Measurements from ENCODE around the gene MALT1. TPM values are rescaled to one million over a fixed set of nuclear protein-coding genes. Genes with fewer than 3 reads are reported as not detected.

Gene MALT1
- polyA plus RNA-seq, 3 donors: 18.3 to 24.9 (median 23.8) TPM

GRCh38 chr18:58803978-58804377, 132.7 kb downstream of the MALT1 start:
- H3K9ac ChIP-seq (ENCODE audit: insufficient read depth, low read length, poor library complexity, severe bottlenecking): no peak overlapping the region
- no peak overlapping the region for H3K4me2 ChIP-seq (replicated peaks; ENCODE audit: extremely low read depth, low read length, poor library complexity, severe bottlenecking)
- Mint-ChIP-seq H3K4me1 (peaks cover 5% of the 10 kb centered on the region), H3K36me3 (no peaks in the 10 kb centered on the region), H3K27me3 (ENCODE audit: low read depth in 3 of 3) (peaks cover 3 to 5% (median 4%) of the 10 kb centered on the region in 3 donors), H3K9me3 (peaks cover 0 to 4% (median 2%) of the 10 kb centered on the region in 7 donors), H3K27ac (no peak overlapping the region), H3K4me3 (no peak overlapping the region)
- no peak for TF ChIP-seq CTCF (IDR thresholded peaks at IDR 0.05)
- H4K20me1 ChIP-seq (ENCODE audit: insufficient read depth, low read length): no peaks in the 10 kb centered on the region
- no peak overlapping the region for H2AFZ ChIP-seq (ENCODE audit: insufficient read depth, low read depth, low read length, poor library complexity, severe bottlenecking)
- DNase-seq: no peak
- H3K27me3 ChIP-seq (ENCODE audit: control insufficient read depth in 2 of 2, insufficient read depth in 2 of 2, low read length in 2 of 2): no peaks in the 10 kb centered on the region
- H3K27ac ChIP-seq (ENCODE audit: low read depth in 1 of 2, low read length in 2 of 2): no peak overlapping the region
- H3K79me2 ChIP-seq (ENCODE audit: insufficient read depth, low read length): no peaks in the 10 kb centered on the region
- no peaks in the 10 kb centered on the region for H3K36me3 ChIP-seq (replicated peaks in 1 of 2; ENCODE audit: control insufficient read depth in 1 of 2, insufficient read depth in 2 of 2, low read length in 2 of 2)
- no peaks in the 10 kb centered on the region for H3K9me3 ChIP-seq (replicated peaks in 1 of 2; ENCODE audit: control insufficient read depth in 1 of 2, insufficient read depth in 1 of 2, low read length in 2 of 2)
- no peak overlapping the region for H3K4me3 ChIP-seq (replicated peaks in 1 of 3; ENCODE audit: low read depth in 2 of 3, low read length in 3 of 3)
- intact Hi-C loops (cut with micrococcal nuclease): no loop called here
- H3K4me1 ChIP-seq (ENCODE audit: control insufficient read depth in 1 of 2, insufficient read depth in 2 of 2, low read length in 2 of 2): no peaks in the 10 kb centered on the region
- 100% methylated on average over 2 of the region's 4 CpGs for WGBS (ENCODE audit: insufficient coverage)

Other genes with a start within 250 kb of the MALT1 start
- under 1 TPM; 0.11 to 0.52 (median 0.16) TPM for gene ALPK2, start 42.4 kb upstream of the MALT1 start, polyA plus RNA-seq
- gene ZNF532, start 193.4 kb downstream of the MALT1 start, polyA plus RNA-seq: 10 to 100 TPM in 1 of 3 donors, 1 to 10 TPM in 1, under 1 TPM in 1; 0.76 to 18.5 (median 1.7) TPM

All from CD14-positive monocyte (primary cell).